Kidney epithelial cell (primary cell): ENCODE measurements around the gene OBSCN. TPM values are rescaled to one million over a fixed set of nuclear protein-coding genes. Genes with fewer than 3 reads are reported as not detected.

ENCODE experiments used
- DNase-seq: peaks from one replicate; pipeline ENCODE4 v3.0.0-alpha.2; 2010; ENCODE audit warnings: low read depth
- H3K27me3 ChIP-seq: 2 replicates; pipeline ENCODE4 v1.6.0; 2011; ENCODE audit warnings: low read length; ENCODE audit not compliant: control insufficient read depth, insufficient read depth
- H3K36me3 ChIP-seq: 2 replicates; pipeline ENCODE4 v1.5.1; 2011; ENCODE audit warnings: low read length; ENCODE audit not compliant: control insufficient read depth, insufficient read depth
- H3K4me3 ChIP-seq: 2 replicates; pipeline ENCODE4 v1.5.1; 2011; ENCODE audit warnings: low read depth, mild to moderate bottlenecking, control low read depth, low read length
- total RNA-seq: library from RNA; depleted of rRNA; stranded (reverse); fragments of >200 nt; gene quantifications from 2 replicates; pipeline ENCODE4 v1.2.3, GENCODE V29; 2015
- TF ChIP-seq, protein P1 (sequence below): IDR thresholded peaks from 2 replicates; pipeline ENCODE4 v1.5.1; 2011; ENCODE audit warnings: mild to moderate bottlenecking, moderate library complexity, low read length, control low read depth, inconsistent platforms; ENCODE audit not compliant: insufficient read depth, poor library complexity, severe bottlenecking

OBSCN gene
- total RNA-seq, 1 donor from 2014 or later: 13.5 TPM

DNA sequence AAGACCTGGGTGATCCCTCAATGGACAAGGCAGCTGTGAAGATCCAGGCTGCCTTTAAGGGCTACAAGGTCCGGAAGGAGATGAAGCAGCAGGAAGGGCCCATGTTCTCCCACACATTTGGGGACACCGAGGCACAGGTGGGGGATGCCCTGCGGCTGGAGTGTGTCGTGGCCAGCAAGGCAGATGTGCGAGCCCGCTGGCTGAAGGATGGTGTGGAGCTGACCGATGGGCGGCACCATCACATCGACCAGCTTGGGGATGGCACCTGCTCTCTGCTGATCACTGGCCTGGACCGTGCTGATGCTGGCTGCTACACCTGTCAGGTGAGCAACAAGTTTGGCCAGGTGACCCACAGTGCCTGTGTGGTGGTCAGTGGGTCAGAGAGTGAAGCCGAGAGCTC lies 113.6 kb downstream of the OBSCN start:
- Histone ChIP-seq H3K4me3 (no peak overlapping the region), H3K36me3 (no peaks in the 10 kb centered on the region), H3K27me3 (no peaks in the 10 kb centered on the region)
- TF ChIP-seq, protein P1, sequence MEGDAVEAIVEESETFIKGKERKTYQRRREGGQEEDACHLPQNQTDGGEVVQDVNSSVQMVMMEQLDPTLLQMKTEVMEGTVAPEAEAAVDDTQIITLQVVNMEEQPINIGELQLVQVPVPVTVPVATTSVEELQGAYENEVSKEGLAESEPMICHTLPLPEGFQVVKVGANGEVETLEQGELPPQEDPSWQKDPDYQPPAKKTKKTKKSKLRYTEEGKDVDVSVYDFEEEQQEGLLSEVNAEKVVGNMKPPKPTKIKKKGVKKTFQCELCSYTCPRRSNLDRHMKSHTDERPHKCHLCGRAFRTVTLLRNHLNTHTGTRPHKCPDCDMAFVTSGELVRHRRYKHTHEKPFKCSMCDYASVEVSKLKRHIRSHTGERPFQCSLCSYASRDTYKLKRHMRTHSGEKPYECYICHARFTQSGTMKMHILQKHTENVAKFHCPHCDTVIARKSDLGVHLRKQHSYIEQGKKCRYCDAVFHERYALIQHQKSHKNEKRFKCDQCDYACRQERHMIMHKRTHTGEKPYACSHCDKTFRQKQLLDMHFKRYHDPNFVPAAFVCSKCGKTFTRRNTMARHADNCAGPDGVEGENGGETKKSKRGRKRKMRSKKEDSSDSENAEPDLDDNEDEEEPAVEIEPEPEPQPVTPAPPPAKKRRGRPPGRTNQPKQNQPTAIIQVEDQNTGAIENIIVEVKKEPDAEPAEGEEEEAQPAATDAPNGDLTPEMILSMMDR: no peak
- DNase-seq: no peak

DNA sequence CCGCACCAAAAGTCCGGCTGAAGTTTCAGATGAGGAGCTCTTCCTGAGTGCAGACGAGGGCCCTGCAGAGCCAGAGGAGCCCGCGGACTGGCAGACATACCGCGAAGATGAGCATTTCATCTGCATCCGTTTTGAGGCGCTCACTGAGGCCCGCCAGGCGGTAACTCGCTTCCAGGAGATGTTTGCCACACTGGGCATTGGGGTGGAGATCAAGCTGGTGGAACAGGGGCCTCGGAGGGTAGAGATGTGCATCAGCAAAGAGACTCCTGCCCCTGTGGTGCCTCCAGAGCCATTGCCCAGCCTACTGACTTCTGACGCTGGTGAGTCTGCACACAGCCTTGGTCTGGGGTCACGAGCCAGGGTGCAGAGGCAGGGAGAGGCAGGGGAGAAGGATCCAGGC lies 114.1 kb downstream of the OBSCN start:
- TF ChIP-seq, protein P1: no peak
- Histone ChIP-seq H3K27me3 (no peaks in the 10 kb centered on the region), H3K36me3 (no peaks in the 10 kb centered on the region), H3K4me3 (no peak overlapping the region)
- DNase-seq: no peak

DNA sequence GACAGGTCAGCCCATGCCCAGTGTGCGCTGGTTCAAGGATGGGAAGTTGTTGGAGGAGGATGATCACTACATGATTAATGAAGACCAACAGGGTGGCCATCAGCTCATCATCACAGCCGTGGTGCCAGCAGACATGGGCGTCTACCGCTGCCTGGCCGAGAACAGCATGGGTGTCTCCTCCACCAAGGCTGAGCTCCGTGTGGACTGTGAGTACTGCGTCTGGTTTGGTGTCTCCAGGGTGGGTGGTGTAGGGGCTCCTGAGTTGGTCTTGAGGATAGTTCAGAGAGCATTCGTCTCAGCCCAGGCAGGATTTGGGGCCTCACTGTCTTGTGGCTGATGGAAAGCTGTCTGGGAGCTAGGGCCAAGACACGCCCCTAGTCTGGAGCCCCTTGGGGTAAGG lies 115.6 kb downstream of the OBSCN start:
- TF ChIP-seq, protein P1: no peak
- Histone ChIP-seq H3K36me3 (no peaks in the 10 kb centered on the region), H3K27me3 (no peaks in the 10 kb centered on the region), H3K4me3 (no peak overlapping the region)
- DNase-seq: no peak

DNA sequence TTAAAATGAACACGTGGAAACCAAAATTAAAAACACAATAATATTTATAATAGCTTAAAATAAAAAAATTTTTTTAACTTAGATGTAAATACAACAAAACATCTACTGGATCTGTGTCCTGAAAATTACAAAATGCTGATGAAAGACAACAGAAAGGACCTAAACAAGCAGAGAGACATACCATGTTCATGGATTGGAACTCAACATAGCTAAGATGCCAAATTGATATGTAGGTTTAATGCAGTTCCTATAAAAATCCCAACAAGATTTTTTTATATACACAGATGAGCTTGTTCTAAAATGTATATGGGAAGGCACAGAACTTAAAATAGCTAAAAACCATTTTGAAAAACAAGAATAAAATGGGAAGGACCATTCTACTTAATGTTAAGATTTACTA lies 117.4 kb downstream of the OBSCN start:
- no peak for DNase-seq
- H3K4me3 ChIP-seq: no peak overlapping the region
- no peaks in the 10 kb centered on the region for H3K36me3 ChIP-seq
- TF ChIP-seq, protein P1: no peak
- no peaks in the 10 kb centered on the region for H3K27me3 ChIP-seq

DNA sequence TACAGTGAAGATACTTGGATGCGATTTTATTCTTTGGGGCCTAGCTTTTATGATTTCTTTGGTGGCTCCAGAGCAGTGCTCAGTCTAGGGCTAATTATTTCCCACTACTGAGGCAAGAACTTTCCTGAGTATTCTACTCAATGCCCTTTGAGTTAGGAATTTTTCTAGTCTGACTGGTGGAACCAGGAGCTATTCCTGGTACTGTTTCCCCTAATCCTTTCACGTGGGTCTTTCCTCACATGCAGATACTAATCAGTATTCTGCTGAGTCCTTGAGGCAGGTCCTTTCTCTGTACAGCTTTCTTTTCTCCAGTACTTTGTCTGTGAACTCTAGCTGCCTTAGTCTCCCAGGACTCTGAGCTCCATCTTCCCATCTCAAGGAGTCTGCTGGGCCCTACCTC lies 122.0 kb downstream of the OBSCN start:
- Histone ChIP-seq H3K36me3 (no peaks in the 10 kb centered on the region), H3K4me3 (no peak overlapping the region), H3K27me3 (no peaks in the 10 kb centered on the region)
- DNase-seq: no peak
- TF ChIP-seq, protein P1: no peak
